G401 (cell line): ENCODE measurements around the gene ADAMTSL4. TPM values are rescaled to one million over a fixed set of nuclear protein-coding genes. Genes with fewer than 3 reads are reported as not detected.

Experiments used
- DNase-seq: peaks from one replicate; pipeline ENCODE4 v3.0.0-alpha.2; 2015; ENCODE audit warnings: low spot score
- in situ Hi-C: cut with HindIII; loops from 2 replicates; pipeline ENCODE4 v1.10.0; 2016; ENCODE audit warnings: low sequenced_read_pairs, mixed read lengths
- total RNA-seq: library from RNA; depleted of rRNA; stranded (reverse); fragments of >200 nt; shearing (Covaris generic); gene quantifications from 2 replicates; pipeline ENCODE4 v1.2.3, GENCODE V29; 2014

Gene ADAMTSL4
- total RNA-seq, 1 experiment from 2014 or later = 22.9 TPM

GRCh38 chr1:150552128-150552910 is 3.1 kb downstream of the ADAMTSL4 start:
- in situ Hi-C loops = no loop called here

GRCh38 chr1:150552911-150553289 is 3.7 kb downstream of the ADAMTSL4 start:
- DNase-seq = no peak
- in situ Hi-C loops = no loop called here

More at GRCh38 chr1:150552128-150552910, 3.1 kb downstream of the ADAMTSL4 start:
- DNase-seq = no peak

GRCh38 chr1:150553392-150554085 is 4.3 kb downstream of the ADAMTSL4 start:
- in situ Hi-C loops = no loop called here

GRCh38 chr1:150554086-150554452 is 4.9 kb downstream of the ADAMTSL4 start:
- in situ Hi-C loops = no loop called here
- DNase-seq = no peak

More at GRCh38 chr1:150553392-150554085, 4.3 kb downstream of the ADAMTSL4 start:
- DNase-seq = no peak

- in situ Hi-C loops = no loop called here
- DNase-seq = no peak
Measured at GRCh38 chr1:150555198-150555970, 6.2 kb downstream of the ADAMTSL4 start.

- no peak for DNase-seq
- in situ Hi-C loops = no loop called here
Measured at GRCh38 chr1:150555971-150556865, 7.0 kb downstream of the ADAMTSL4 start.

- no peak for DNase-seq
- in situ Hi-C loops = no loop called here
Measured at GRCh38 chr1:150557065-150557600, 7.9 kb downstream of the ADAMTSL4 start.

- in situ Hi-C loops = no loop called here
- DNase-seq = no peak
Measured at GRCh38 chr1:150557813-150558212, 8.6 kb downstream of the ADAMTSL4 start.

- no peak for DNase-seq
- in situ Hi-C loops = no loop called here
Measured at GRCh38 chr1:150558303-150558704, 9.1 kb downstream of the ADAMTSL4 start.

GRCh38 chr1:150558761-150559655 is 9.8 kb downstream of the ADAMTSL4 start:
- in situ Hi-C loops = no loop called here
- no peak for DNase-seq

GRCh38 chr1:150559656-150560010 is 10.4 kb downstream of the ADAMTSL4 start:
- no peak for DNase-seq
- in situ Hi-C loops = no loop called here

- peak; percentile 57 for DNase-seq
- in situ Hi-C loops = no loop called here
Measured at GRCh38 chr1:150560011-150560438, 10.8 kb downstream of the ADAMTSL4 start.

GRCh38 chr1:150560576-150561253 is 11.5 kb downstream of the ADAMTSL4 start:
- no peak for DNase-seq
- in situ Hi-C loops = no loop called here

- in situ Hi-C loops = no loop called here
- DNase-seq = peak; percentile 97
Measured at GRCh38 chr1:150561254-150561973, 12.2 kb downstream of the ADAMTSL4 start.

- in situ Hi-C loops = no loop called here
- peak; percentile 93 for DNase-seq
Measured at GRCh38 chr1:150561974-150562445, 12.8 kb downstream of the ADAMTSL4 start.
